Measurements from ENCODE around the gene PSRC1. TPM values are rescaled to one million over a fixed set of nuclear protein-coding genes. Genes with fewer than 3 reads are reported as not detected.

The PSRC1 gene
- total RNA-seq, 5 donors from 2014 or later (not counting 1 experiment from before 2014, with no cell fraction given) = 0.35 to 1.6 (median 0.72) TPM

DNA sequence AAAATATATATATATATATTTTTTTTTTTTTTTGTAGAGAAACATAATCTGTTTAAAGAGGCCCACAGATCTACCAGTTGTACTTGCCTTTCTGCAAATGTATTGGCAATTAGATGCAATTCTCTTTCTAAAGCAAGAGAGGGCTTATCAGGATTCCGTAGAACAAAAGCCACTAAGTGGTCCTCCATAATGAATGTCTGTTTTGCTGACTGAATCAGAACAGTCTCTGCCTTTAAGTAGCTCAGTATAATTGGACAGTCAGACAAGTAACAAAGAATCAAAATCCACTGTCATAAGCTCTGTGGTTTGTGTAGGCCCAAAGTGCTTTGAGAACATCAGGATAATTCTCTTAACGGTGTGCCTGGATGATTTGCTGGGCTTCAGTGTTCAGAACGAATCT is 51.9 kb downstream of the PSRC1 start:
- Histone ChIP-seq H3K4me1 (ENCODE audit: control insufficient read depth in 1 of 2, extremely low read depth in 1 of 2, insufficient read depth in 2 of 2, low read length in 2 of 2) (no peaks in the 10 kb centered on the region), H3K4me3 (ENCODE audit: control insufficient read depth in 1 of 2, extremely low read depth in 1 of 2, low read length in 1 of 2) (no peak overlapping the region), H3K27me3 (replicated peaks in 1 of 2; ENCODE audit: control insufficient read depth in 2 of 2, extremely low read depth in 1 of 2, insufficient read depth in 2 of 2, low read length in 1 of 2) (no peaks in the 10 kb centered on the region), H3K36me3 (ENCODE audit: control insufficient read depth in 2 of 2, extremely low read depth in 1 of 2, insufficient read depth in 1 of 2, low read length in 1 of 2) (peaks cover 17 to 82% of the 10 kb centered on the region in 2 donors), H3K27ac (ENCODE audit: low read length) (no peak overlapping the region), H3K9me3 (no peaks in the 10 kb centered on the region)
- ChIA-PET CTCF (interaction anchor here in 1 of 2 donors (0.7 kb wide), 1 partner anchor 283 kb away, joined by 3 read pairs; no protein-coding TSS in a partner anchor), POLR2A (interaction anchor here in 1 of 2 donors (0.5 kb wide), 1 partner anchor 18 kb away, joined by 4 read pairs; no protein-coding TSS in a partner anchor)
- Mint-ChIP-seq H3K36me3 (peaks cover 53% of the 10 kb centered on the region), H3K4me3 (no peak overlapping the region), H3K4me1 (peaks cover 10 to 13% (median 10%) of the 10 kb centered on the region in 3 donors), H3K9me3 (no peaks in the 10 kb centered on the region), H3K27ac (peak overlapping the region in 1 of 2 donors; percentile 56), H3K27me3 (no peaks in the 10 kb centered on the region)
- 69% methylated on average over 2 of the region's 3 CpGs for WGBS (ENCODE audit: insufficient coverage)
- no peak for DNase-seq
- ATAC-seq (replicated peaks in 1 of 4) = no peak

Other genes with a start within 250 kb of the PSRC1 start
- gene WDR47, start 241.0 kb downstream of the PSRC1 start, total RNA-seq = 10 to 100 TPM; 13.6 to 18.2 (median 17.9) TPM
- 10 to 100 TPM in 2 of 5 donors, 1 to 10 TPM in 3; 8.7 to 19.4 (median 9.7) TPM for gene TAF13, start 207.1 kb downstream of the PSRC1 start, total RNA-seq
- gene TMEM167B, start 192.4 kb downstream of the PSRC1 start, total RNA-seq = 10 to 100 TPM; 33.2 to 55.1 (median 37.1) TPM
- gene ELAPOR1, start 169.0 kb downstream of the PSRC1 start, total RNA-seq = 10 to 100 TPM in 4 of 5 donors, 1 to 10 TPM in 1; 8.1 to 21.4 (median 16.1) TPM
- gene SARS1, start 69.2 kb downstream of the PSRC1 start, total RNA-seq = 100 to 1,000 TPM; 106 to 192 (median 173) TPM
- gene CELSR2, start 33.6 kb downstream of the PSRC1 start, total RNA-seq = 1 to 10 TPM; 4.1 to 5.3 (median 4.7) TPM
- gene MYBPHL, start 23.9 kb upstream of the PSRC1 start, total RNA-seq = not detected
- gene SORT1, start 114.8 kb upstream of the PSRC1 start, total RNA-seq = 1 to 10 TPM in 4 of 5 donors, under 1 TPM in 1; 0.82 to 2.9 (median 1.5) TPM
- 10 to 100 TPM; 41.1 to 91.2 (median 75.5) TPM for gene PSMA5, start 143.3 kb upstream of the PSRC1 start, total RNA-seq
- gene SYPL2, start 183.4 kb upstream of the PSRC1 start, total RNA-seq = under 1 TPM in 4 of 5 donors, not detected in 1; 0.09 to 0.13 (median 0.11) TPM
- gene ATXN7L2, start 200.8 kb upstream of the PSRC1 start, total RNA-seq = 10 to 100 TPM in 4 of 5 donors, 1 to 10 TPM in 1; 9.7 to 13.2 (median 12.5) TPM
- 10 to 100 TPM; 23.6 to 42.6 (median 39.5) TPM for gene CYB561D1, start 210.9 kb upstream of the PSRC1 start, total RNA-seq
- 10 to 100 TPM; 13.2 to 28.2 (median 21.5) TPM for gene AMIGO1, start 226.6 kb upstream of the PSRC1 start, total RNA-seq

All from T-cell (primary cell).